HFF-Myc (cell line): ENCODE measurements around the gene RNF13.

Source experiments
- DNase-seq: peaks from one replicate; pipeline ENCODE4 v3.0.0-alpha.2; 2011; ENCODE audit warnings: low read depth; ENCODE audit errors: extremely low read depth
- H3K4me3 ChIP-seq: replicated peaks from 2 replicates; pipeline ENCODE4 v1.5.1; 2011; ENCODE audit warnings: low read depth, mild to moderate bottlenecking, control low read depth, low read length
- CTCF ChIP-seq: IDR thresholded peaks from 2 replicates; pipeline ENCODE4 v1.5.1; 2012; ENCODE audit warnings: mild to moderate bottlenecking, low read depth, low read length, control low read depth; ENCODE audit errors: missing control alignments

The RNF13 gene

GRCh38 chr3:150006794-150007193 lies 193.8 kb downstream of the RNF13 start:
- no peak overlapping the region for H3K4me3 ChIP-seq
- DNase-seq: no peak
- TF ChIP-seq CTCF: no peak
